Right cardiac atrium (tissue), 5 donors: ENCODE measurements around the gene BANP. TPM values are rescaled to one million over a fixed set of nuclear protein-coding genes. Genes with fewer than 3 reads are reported as not detected.
"Not testable (repeated sequence)": the region's sequence is repeated elsewhere in the genome, so short reads cannot be mapped to it uniquely, and the experiment has no call there.

Experiments
- ATAC-seq, 2 donors: fragments of 200-7000 bp; cut with Tn5 transposase; one replicate each; pipeline versions ENCODE4 v1.8.0 to v1.9.1; 2020; ENCODE audit warnings: moderate library complexity in 2 of 2, mild to moderate bottlenecking in 1 of 2
- DNase-seq, 3 donors: peaks; one replicate each; pipeline ENCODE4 v3.0.0-alpha.2; 2020
- H3K27ac ChIP-seq: one replicate; pipeline ENCODE4 v1.5.1; 2013; ENCODE audit warnings: mild to moderate bottlenecking, low read length, control low read depth, moderate library complexity
- H3K27me3 ChIP-seq: one replicate; pipeline ENCODE4 v1.6.1; 2013; ENCODE audit not compliant: control insufficient read depth, insufficient read depth
- H3K4me1 ChIP-seq: one replicate; pipeline ENCODE4 v1.6.1; 2013; ENCODE audit warnings: low read length; ENCODE audit not compliant: control insufficient read depth, insufficient read depth
- H3K4me3 ChIP-seq: one replicate; pipeline ENCODE4 v1.5.1; 2013; ENCODE audit warnings: low read length, control low read depth
- H3K9me3 ChIP-seq: one replicate; pipeline ENCODE4 v1.6.1; 2013; ENCODE audit warnings: low read length; ENCODE audit not compliant: control insufficient read depth
- WGBS: extraction: QIAGEN DNeasy Blood & Tissue Kit; methylation state at CpG from one replicate; pipeline ENCODE4 v1.1.7; 2013; 5-methylcytosine and 5-hydroxymethylcytosine counted together
- intact Hi-C, 4 donors: fragments of 100-400 bp; cut with DNase I; formaldehyde crosslinking; loops; one replicate each; pipeline versions ENCODE4 v1.11.0 to v1.14.0; 2022 to 2023
- polyA plus RNA-seq: library from polyadenylated mRNA; stranded (reverse); fragments of 200-250 nt; gene quantifications from one replicate; pipeline ENCODE4 v1.2.3, GENCODE V29; 2013
- total RNA-seq, 4 donors: library from RNA; stranded (reverse); fragmentation: NEBNext Ultra II Directional; extraction: Animal tissue kit (Norgen Biotek cat#: 25700); gene quantifications; one replicate each; pipeline ENCODE4 v1.2.1, GENCODE V29; 2021
- donor health status: healthy with polysubstance abuse.
- donor health status: DM: no; HTN: yes; CAD: no.
- donor health status: DM: no; HTN: no; CAD: no.
- donor health status: DM: no; HTN: yes; CAD: no; lungs with severe emphysema.
- donor health status: DM: yes; HTN: yes; CAD: no.

Gene BANP
- total and polyA plus RNA-seq, 5 donors = 9.0 to 18.1 (median 17.2) TPM

GRCh38 chr16:88073201-88073721 lies 122.0 kb downstream of the BANP start:
- no peaks in the 10 kb centered on the region for H3K4me1 ChIP-seq
- intact Hi-C loops = no loop called here
- H3K9me3 ChIP-seq = no peaks in the 10 kb centered on the region
- no peak for ATAC-seq
- no peaks in the 10 kb centered on the region for H3K27me3 ChIP-seq
- H3K27ac ChIP-seq = no peak overlapping the region
- DNase-seq = peak in 1 of 3 donors; percentile 50
- no peak overlapping the region for H3K4me3 ChIP-seq
- 90% methylated on average over 36 of the region's 36 CpGs for WGBS

GRCh38 chr16:88074041-88074440 lies 122.8 kb downstream of the BANP start:
- ATAC-seq = no peak
- intact Hi-C loops = no loop called here

GRCh38 chr16:88076211-88076931 lies 125.1 kb downstream of the BANP start:
- Histone ChIP-seq H3K27ac (no peak overlapping the region), H3K27me3 (no peaks in the 10 kb centered on the region), H3K4me1 (no peaks in the 10 kb centered on the region), H3K9me3 (no peaks in the 10 kb centered on the region), H3K4me3 (no peak overlapping the region)
- no peak for DNase-seq
- intact Hi-C loops = no loop called here
- 96% methylated on average over 57 of the region's 57 CpGs for WGBS
- ATAC-seq = no peak

More at GRCh38 chr16:88074041-88074440, 122.8 kb downstream of the BANP start:
- H3K27ac ChIP-seq = no peak overlapping the region
- H3K9me3 ChIP-seq = no peaks in the 10 kb centered on the region
- no peaks in the 10 kb centered on the region for H3K27me3 ChIP-seq
- WGBS = 97% methylated on average over 6 of the region's 6 CpGs
- DNase-seq = peak in 1 of 3 donors; percentile 15
- no peak overlapping the region for H3K4me3 ChIP-seq
- no peaks in the 10 kb centered on the region for H3K4me1 ChIP-seq

GRCh38 chr16:88076932-88077320 lies 125.7 kb downstream of the BANP start:
- peak in 1 of 2 donors; percentile 5 for ATAC-seq
- H3K9me3 ChIP-seq, intact Hi-C loops, H3K27me3 ChIP-seq, H3K4me1 ChIP-seq, DNase-seq, H3K4me3 ChIP-seq: not testable (repeated sequence)
- H3K27ac ChIP-seq = peak overlapping the region; percentile 21
- 84% methylated on average over 5 of the region's 5 CpGs for WGBS

- no peaks in the 10 kb centered on the region for H3K27me3 ChIP-seq
- DNase-seq (peak in 1 of 3 donors; percentile 49), ATAC-seq (peak; percentile 60 to 81)
- H3K9me3 ChIP-seq = no peaks in the 10 kb centered on the region
- H3K4me3 ChIP-seq = no peak overlapping the region
- intact Hi-C loops = no loop called here
- no peaks in the 10 kb centered on the region for H3K4me1 ChIP-seq
- 78% methylated on average over 30 of the region's 30 CpGs for WGBS
- H3K27ac ChIP-seq = peak overlapping the region; percentile 21
Measured at GRCh38 chr16:88077328-88078108, 126.3 kb downstream of the BANP start.

- Histone ChIP-seq H3K27me3 (no peaks in the 10 kb centered on the region), H3K4me3 (no peak overlapping the region), H3K4me1 (no peaks in the 10 kb centered on the region), H3K27ac (peak overlapping the region; percentile 7), H3K9me3 (no peaks in the 10 kb centered on the region)
- WGBS = 78% methylated on average over 17 of the region's 17 CpGs
- peak; percentile 18 to 70 for ATAC-seq
- DNase-seq = peak in 2 of 3 donors; percentile 25 to 50
- intact Hi-C loops = no loop called here
Measured at GRCh38 chr16:88078111-88078775, 127.0 kb downstream of the BANP start.

- intact Hi-C loops = no loop called here
- no peaks in the 10 kb centered on the region for H3K27me3 ChIP-seq
- no peaks in the 10 kb centered on the region for H3K4me1 ChIP-seq
- 80% methylated on average over 9 of the region's 9 CpGs for WGBS
- ATAC-seq = peak; percentile 22 to 23
- no peak overlapping the region for H3K4me3 ChIP-seq
- no peak overlapping the region for H3K27ac ChIP-seq
- no peaks in the 10 kb centered on the region for H3K9me3 ChIP-seq
- DNase-seq = peak in 1 of 3 donors; percentile 56
Measured at GRCh38 chr16:88083582-88083981, 132.3 kb downstream of the BANP start.

- intact Hi-C loops = no loop called here
- Histone ChIP-seq H3K4me3 (no peak overlapping the region), H3K27me3 (no peaks in the 10 kb centered on the region), H3K9me3 (no peaks in the 10 kb centered on the region), H3K4me1 (no peaks in the 10 kb centered on the region), H3K27ac (no peak overlapping the region)
- DNase-seq = peak in 1 of 3 donors; percentile 7
- no peak for ATAC-seq
- WGBS = 61% methylated on average over 3 of the region's 3 CpGs
Measured at GRCh38 chr16:88084881-88085280, 133.6 kb downstream of the BANP start.

- DNase-seq (peak in 1 of 3 donors; percentile 53), ATAC-seq (no peak)
- Histone ChIP-seq H3K27ac (no peak overlapping the region), H3K4me1 (no peaks in the 10 kb centered on the region), H3K4me3 (no peak overlapping the region), H3K27me3 (no peaks in the 10 kb centered on the region), H3K9me3 (no peaks in the 10 kb centered on the region)
- intact Hi-C loops = no loop called here
- WGBS = 60% methylated on average over 34 of the region's 34 CpGs
Measured at GRCh38 chr16:88086571-88087516, 135.6 kb downstream of the BANP start.

GRCh38 chr16:88087517-88087877 lies 136.3 kb downstream of the BANP start:
- no peak overlapping the region for H3K27ac ChIP-seq
- intact Hi-C loops = no loop called here
- DNase-seq (peak in 1 of 3 donors; percentile 30), ATAC-seq (no peak)
- no peak overlapping the region for H3K4me3 ChIP-seq
- no peaks in the 10 kb centered on the region for H3K9me3 ChIP-seq
- H3K27me3 ChIP-seq = no peaks in the 10 kb centered on the region
- 66% methylated on average over 16 of the region's 16 CpGs for WGBS
- no peaks in the 10 kb centered on the region for H3K4me1 ChIP-seq
